Subcutaneous adipose tissue (tissue), 4 donors: ENCODE measurements around the gene JMJD8. TPM values are rescaled to one million over a fixed set of nuclear protein-coding genes. Genes with fewer than 3 reads are reported as not detected.

Experiments
- total RNA-seq, 4 donors: library from RNA; depleted of rRNA; stranded (reverse); fragments of >200 nt; gene quantifications; one replicate each; pipeline ENCODE4 v1.1.0, GENCODE V29; 2016
- TF ChIP-seq, protein P1 (sequence below): fragments of 450-650 bp; IDR thresholded peaks from one replicate; pipeline ENCODE4 v1.5.1; 2016; ENCODE audit warnings: low read depth, mild to moderate bottlenecking, control low read depth, antibody characterized with exemption, moderate library complexity

JMJD8 gene
- total RNA-seq, 4 donors from 2014 or later = 27.4 to 67.8 (median 49.3) TPM

- TF ChIP-seq, protein P1, sequence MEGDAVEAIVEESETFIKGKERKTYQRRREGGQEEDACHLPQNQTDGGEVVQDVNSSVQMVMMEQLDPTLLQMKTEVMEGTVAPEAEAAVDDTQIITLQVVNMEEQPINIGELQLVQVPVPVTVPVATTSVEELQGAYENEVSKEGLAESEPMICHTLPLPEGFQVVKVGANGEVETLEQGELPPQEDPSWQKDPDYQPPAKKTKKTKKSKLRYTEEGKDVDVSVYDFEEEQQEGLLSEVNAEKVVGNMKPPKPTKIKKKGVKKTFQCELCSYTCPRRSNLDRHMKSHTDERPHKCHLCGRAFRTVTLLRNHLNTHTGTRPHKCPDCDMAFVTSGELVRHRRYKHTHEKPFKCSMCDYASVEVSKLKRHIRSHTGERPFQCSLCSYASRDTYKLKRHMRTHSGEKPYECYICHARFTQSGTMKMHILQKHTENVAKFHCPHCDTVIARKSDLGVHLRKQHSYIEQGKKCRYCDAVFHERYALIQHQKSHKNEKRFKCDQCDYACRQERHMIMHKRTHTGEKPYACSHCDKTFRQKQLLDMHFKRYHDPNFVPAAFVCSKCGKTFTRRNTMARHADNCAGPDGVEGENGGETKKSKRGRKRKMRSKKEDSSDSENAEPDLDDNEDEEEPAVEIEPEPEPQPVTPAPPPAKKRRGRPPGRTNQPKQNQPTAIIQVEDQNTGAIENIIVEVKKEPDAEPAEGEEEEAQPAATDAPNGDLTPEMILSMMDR = no peak
Measured at GRCh38 chr16:689175-689897, 5.2 kb upstream of the JMJD8 start.

GRCh38 chr16:687499-687898 is 3.4 kb upstream of the JMJD8 start:
- TF ChIP-seq, protein P1 = no peak

GRCh38 chr16:686459-687260 is 2.5 kb upstream of the JMJD8 start:
- TF ChIP-seq, protein P1 = no peak

DNA sequence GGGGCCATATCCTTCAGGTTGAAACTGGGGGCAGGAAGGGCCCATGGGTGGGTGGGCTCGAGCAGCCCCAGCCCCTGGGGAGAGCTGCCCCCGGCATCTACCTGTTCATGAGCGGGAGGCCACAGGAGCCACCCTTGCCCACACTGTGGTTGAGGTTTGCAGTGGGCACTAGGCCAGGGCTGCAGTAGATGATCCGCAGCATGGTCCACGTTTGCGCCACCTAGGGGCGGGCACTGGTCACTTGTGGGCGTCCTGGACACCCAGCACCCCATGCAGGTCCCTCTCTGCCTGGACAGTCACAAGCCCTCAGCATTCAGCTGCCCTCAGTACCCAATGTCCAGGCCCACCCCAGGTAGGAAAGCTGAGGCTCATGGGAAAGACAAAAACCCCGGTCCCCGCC is 1.8 kb upstream of the JMJD8 start:
- TF ChIP-seq, protein P1 = no peak

DNA sequence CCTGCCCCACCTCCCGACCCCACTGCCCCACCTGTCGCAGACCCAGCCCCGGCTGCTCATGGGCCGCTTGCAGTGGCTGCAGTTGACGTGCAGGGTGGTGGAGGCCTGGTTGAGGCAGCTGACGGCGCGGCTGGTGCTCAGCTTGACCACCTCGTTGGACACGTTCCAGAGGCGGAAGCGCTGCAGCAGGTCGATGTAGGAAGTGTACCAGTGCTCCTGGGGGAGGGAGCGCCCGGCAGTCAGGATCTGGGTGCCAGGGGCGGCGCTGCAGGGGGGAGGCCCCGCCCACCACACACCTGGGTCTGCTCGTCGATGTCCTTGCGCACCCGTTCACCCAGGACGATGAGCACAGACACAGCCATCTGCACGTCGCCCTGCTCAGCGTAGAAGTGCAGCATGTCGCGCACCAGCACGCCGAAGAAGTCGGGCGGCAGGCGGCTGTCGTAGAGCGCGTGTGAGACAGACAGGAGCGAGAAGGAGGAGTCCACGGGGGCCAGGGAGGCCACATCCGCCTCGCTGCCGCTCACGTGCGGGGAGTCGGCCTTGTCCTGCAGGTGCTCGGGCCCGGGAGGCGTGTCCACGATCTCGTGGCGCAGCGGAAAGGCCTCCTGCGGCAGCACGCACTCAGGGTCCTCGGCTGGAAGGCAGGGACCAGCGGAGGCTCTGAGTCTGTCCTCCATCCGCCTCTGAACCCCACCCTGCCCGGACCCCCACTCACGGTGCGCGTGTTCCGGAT is 995 bp upstream of the JMJD8 start:
- TF ChIP-seq, protein P1 = no peak

GRCh38 chr16:683396-684070 is 601 bp downstream of the JMJD8 start:
- TF ChIP-seq, protein P1 = no peak
